Ishikawa (cell line): ENCODE results near the gene CDK9.

Experiments
- CEBPB ChIP-seq: IDR thresholded peaks from 2 replicates; pipeline ENCODE4 v1.6.1; 2012
- EGR1 ChIP-seq: IDR thresholded peaks from 2 replicates; pipeline ENCODE4 v1.6.1; 2012
- RAD21 ChIP-seq: IDR thresholded peaks from 2 replicates; pipeline ENCODE4 v1.6.1; 2012; ENCODE audit warnings: low read depth
- YY1 ChIP-seq: IDR thresholded peaks from 2 replicates; pipeline ENCODE4 v1.6.1; 2012; ENCODE audit warnings: low read depth

DNA sequence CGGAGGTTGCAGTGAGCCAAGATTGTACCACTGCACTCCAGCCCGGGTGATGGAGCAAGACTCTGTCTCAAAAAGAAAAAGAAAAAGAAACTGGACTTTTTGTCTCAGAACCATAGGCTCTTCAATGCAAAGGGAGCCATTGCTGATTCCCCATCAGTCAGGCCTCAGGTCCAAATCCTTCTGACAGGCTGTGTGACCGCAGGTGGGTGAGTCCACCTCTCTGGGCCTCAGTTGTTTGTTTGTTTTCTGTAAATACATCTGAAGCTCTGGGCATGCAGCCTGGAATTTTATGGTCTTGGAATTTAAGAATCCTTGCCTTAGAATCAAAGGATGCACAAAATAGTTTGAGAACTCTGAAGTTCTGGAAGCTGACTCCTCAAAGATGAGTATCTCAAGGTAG lies 29.6 kb upstream of the CDK9 start:
- TF ChIP-seq CEBPB (no peak), RAD21 (no peak), YY1 (no peak), EGR1 (no peak)
